Neural cell (in vitro differentiated cells): Measurements from ENCODE around the gene PPP2R5D. TPM values are rescaled to one million over a fixed set of nuclear protein-coding genes. Genes with fewer than 3 reads are reported as not detected.

Experiments used
- H2AFZ ChIP-seq: fragments of 200-600, 300-800 bp; sonication (generic), shearing (Covaris generic); 2 replicates; pipeline ENCODE4 v1.6.0; 2014; ENCODE audit warnings: low read depth, mild to moderate bottlenecking, antibody characterized with exemption, low read length, moderate library complexity
- H3F3A ChIP-seq: fragments of 200-600 bp; shearing (Covaris generic); 2 replicates; pipeline ENCODE4 v1.6.1; 2016; ENCODE audit warnings: mild to moderate bottlenecking, moderate library complexity, mixed read lengths, antibody characterized with exemption, low read length; ENCODE audit not compliant: insufficient read depth, poor library complexity, severe bottlenecking
- H3K27ac ChIP-seq: fragments of 200-600, 300-800 bp; sonication (generic), shearing (Covaris generic); 2 replicates; pipeline ENCODE4 v1.5.1; 2014; ENCODE audit warnings: mild to moderate bottlenecking, low read length, moderate library complexity
- H3K27me3 ChIP-seq: fragments of 300-800, 200-600 bp; sonication (generic), shearing (Covaris generic); 2 replicates; pipeline ENCODE4 v1.6.0; 2014; ENCODE audit warnings: mild to moderate bottlenecking, low read depth, low read length, moderate library complexity; ENCODE audit not compliant: insufficient read depth
- H3K36me3 ChIP-seq: fragments of 300-800, 200-600 bp; sonication (generic), shearing (Covaris generic); 2 replicates; pipeline ENCODE4 v1.5.1; 2014; ENCODE audit warnings: mild to moderate bottlenecking, antibody characterized with exemption, low read length, moderate library complexity; ENCODE audit not compliant: insufficient read depth
- H3K4me2 ChIP-seq: fragments of 300-800, 200-600 bp; sonication (generic), shearing (Covaris generic); 2 replicates; pipeline ENCODE4 v1.6.0; 2014; ENCODE audit warnings: mild to moderate bottlenecking, low read length
- H3K4me3 ChIP-seq: fragments of 300-800, 200-600 bp; sonication (generic), shearing (Covaris generic); 2 replicates; pipeline ENCODE4 v1.5.1; 2014; ENCODE audit warnings: mild to moderate bottlenecking, low read length, moderate library complexity
- H3K79me2 ChIP-seq: fragments of 200-600 bp; shearing (Covaris generic); replicated peaks from 2 replicates; pipeline ENCODE4 v1.6.0; 2014; ENCODE audit warnings: mild to moderate bottlenecking, low read length, moderate library complexity; ENCODE audit not compliant: insufficient read depth
- H3K9ac ChIP-seq: fragments of 300-800, 200-600 bp; sonication (generic), shearing (Covaris generic); 2 replicates; pipeline ENCODE4 v1.6.1; 2016; ENCODE audit warnings: mild to moderate bottlenecking, low read length, mixed read lengths
- H3K9me2 ChIP-seq: fragments of 200-600 bp; shearing (Covaris generic); 2 replicates; pipeline ENCODE4 v1.6.1; 2016; ENCODE audit warnings: mild to moderate bottlenecking, low read length, mixed read lengths; ENCODE audit not compliant: insufficient read depth
- H3K9me3 ChIP-seq: fragments of 200-600, 300-800 bp; sonication (generic), shearing (Covaris generic); 2 replicates; pipeline ENCODE4 v1.6.1; 2016; ENCODE audit warnings: mild to moderate bottlenecking, mixed run types, low read length, moderate library complexity, mixed read lengths
- H4K20me1 ChIP-seq: fragments of 200-600 bp; shearing (Covaris generic); 2 replicates; pipeline ENCODE4 v1.6.1; 2016; ENCODE audit warnings: mild to moderate bottlenecking, mixed run types; ENCODE audit not compliant: insufficient read depth
- EP300 ChIP-seq: fragments of 450-650 bp; conservative IDR thresholded peaks from 2 replicates; pipeline ENCODE4 v1.6.1; 2014; ENCODE audit warnings: antibody characterized with exemption, mild to moderate bottlenecking, moderate library complexity; ENCODE audit not compliant: poor library complexity, severe bottlenecking
- EZH2 ChIP-seq: fragments of 200-600, 300-800 bp; shearing (Covaris generic), sonication (generic); IDR thresholded peaks from 2 replicates; pipeline ENCODE4 v1.6.1; 2014; ENCODE audit warnings: antibody characterized with exemption, low read length, borderline replicate concordance, mild to moderate bottlenecking; ENCODE audit not compliant: insufficient read depth, poor library complexity, severe bottlenecking
- MXI1 ChIP-seq: fragments of 450-650 bp; conservative IDR thresholded peaks from 2 replicates; pipeline ENCODE4 v1.6.1; 2014; ENCODE audit warnings: antibody characterized with exemption, mild to moderate bottlenecking; ENCODE audit not compliant: poor library complexity, severe bottlenecking
- POLR2AphosphoS5 ChIP-seq: IDR thresholded peaks from 2 replicates; pipeline ENCODE4 v1.6.1; 2012
- RAD21 ChIP-seq: fragments of 450-650 bp; conservative IDR thresholded peaks from 2 replicates; pipeline ENCODE4 v1.6.1; 2014; ENCODE audit warnings: antibody characterized with exemption, mild to moderate bottlenecking, moderate library complexity
- REST ChIP-seq: IDR thresholded peaks from 2 replicates; pipeline ENCODE4 v1.6.1; 2012; ENCODE audit warnings: borderline replicate concordance
- SMC3 ChIP-seq: fragments of 450-650 bp; conservative IDR thresholded peaks from 2 replicates; pipeline ENCODE4 v1.6.1; 2014; ENCODE audit warnings: antibody characterized with exemption, mild to moderate bottlenecking, moderate library complexity; ENCODE audit not compliant: poor library complexity
- TAF1 ChIP-seq: IDR thresholded peaks from 2 replicates; pipeline ENCODE4 v1.6.1; 2012; ENCODE audit warnings: low read depth
- polyA plus RNA-seq: library from polyadenylated mRNA; depleted of rRNA; stranded (reverse); fragments of >200 nt; gene quantifications from 2 replicates; pipeline ENCODE4 v1.2.3, GENCODE V29; 2014
- TF ChIP-seq, protein P1 (sequence below): fragments of 450-650 bp; IDR thresholded peaks from 2 replicates; pipeline ENCODE4 v1.5.1; 2014; ENCODE audit warnings: antibody characterized with exemption, mild to moderate bottlenecking, moderate library complexity; ENCODE audit not compliant: poor library complexity, severe bottlenecking

PPP2R5D gene
- polyA plus RNA-seq, 1 donor from 2014 or later = 41.1 TPM

DNA sequence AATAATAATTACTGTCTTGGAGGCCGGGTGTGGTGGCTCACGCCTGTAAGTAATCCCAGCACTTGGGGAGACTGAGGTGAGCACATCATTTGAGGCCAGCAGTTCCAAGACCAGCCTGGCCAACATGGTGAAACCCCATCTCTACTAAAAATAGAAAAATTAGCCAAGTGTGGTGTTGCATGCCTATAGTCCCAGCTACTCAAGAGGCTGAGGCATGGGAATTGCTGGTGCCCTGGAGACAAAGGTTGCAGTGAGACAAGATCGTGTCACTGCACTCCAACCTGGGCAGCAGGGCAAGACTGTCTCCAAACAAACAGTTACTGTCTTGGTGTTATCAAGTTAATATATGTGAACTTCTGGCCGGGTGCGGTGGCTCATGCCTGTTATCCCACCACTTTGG lies 42.0 kb downstream of the PPP2R5D start:
- Histone ChIP-seq H3K9me3 (no peaks in the 10 kb centered on the region), H3K27me3 (no peaks in the 10 kb centered on the region), H3K4me2 (no peak overlapping the region), H3K36me3 (no peaks in the 10 kb centered on the region), H3K9me2 (no peaks in the 10 kb centered on the region), H3K4me3 (no peak overlapping the region), H3K27ac (no peak overlapping the region), H2AFZ (no peak overlapping the region), H3F3A (no peaks in the 10 kb centered on the region), H4K20me1 (no peaks in the 10 kb centered on the region), H3K9ac (no peak overlapping the region), H3K79me2 (peaks cover 9% of the 10 kb centered on the region)
- no peak for TF ChIP-seq TAF1
- no peak for TF ChIP-seq POLR2AphosphoS5
- no peak for TF ChIP-seq SMC3
- TF ChIP-seq EP300 = no peak
- TF ChIP-seq RAD21 = no peak
- TF ChIP-seq, protein P1, sequence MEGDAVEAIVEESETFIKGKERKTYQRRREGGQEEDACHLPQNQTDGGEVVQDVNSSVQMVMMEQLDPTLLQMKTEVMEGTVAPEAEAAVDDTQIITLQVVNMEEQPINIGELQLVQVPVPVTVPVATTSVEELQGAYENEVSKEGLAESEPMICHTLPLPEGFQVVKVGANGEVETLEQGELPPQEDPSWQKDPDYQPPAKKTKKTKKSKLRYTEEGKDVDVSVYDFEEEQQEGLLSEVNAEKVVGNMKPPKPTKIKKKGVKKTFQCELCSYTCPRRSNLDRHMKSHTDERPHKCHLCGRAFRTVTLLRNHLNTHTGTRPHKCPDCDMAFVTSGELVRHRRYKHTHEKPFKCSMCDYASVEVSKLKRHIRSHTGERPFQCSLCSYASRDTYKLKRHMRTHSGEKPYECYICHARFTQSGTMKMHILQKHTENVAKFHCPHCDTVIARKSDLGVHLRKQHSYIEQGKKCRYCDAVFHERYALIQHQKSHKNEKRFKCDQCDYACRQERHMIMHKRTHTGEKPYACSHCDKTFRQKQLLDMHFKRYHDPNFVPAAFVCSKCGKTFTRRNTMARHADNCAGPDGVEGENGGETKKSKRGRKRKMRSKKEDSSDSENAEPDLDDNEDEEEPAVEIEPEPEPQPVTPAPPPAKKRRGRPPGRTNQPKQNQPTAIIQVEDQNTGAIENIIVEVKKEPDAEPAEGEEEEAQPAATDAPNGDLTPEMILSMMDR = no peak
- TF ChIP-seq EZH2 = no peak

- H3K27ac ChIP-seq = no peak overlapping the region
- H3K4me2 ChIP-seq = no peak overlapping the region
- no peaks in the 10 kb centered on the region for H3K9me2 ChIP-seq
- H3K9me3 ChIP-seq = no peaks in the 10 kb centered on the region
- no peaks in the 10 kb centered on the region for H3K79me2 ChIP-seq
- H3K4me3 ChIP-seq = no peak overlapping the region
- no peaks in the 10 kb centered on the region for H3F3A ChIP-seq
- H3K36me3 ChIP-seq = no peaks in the 10 kb centered on the region
- TF ChIP-seq TAF1 = no peak
- TF ChIP-seq SMC3 = no peak
- no peaks in the 10 kb centered on the region for H4K20me1 ChIP-seq
- H2AFZ ChIP-seq = no peak overlapping the region
- no peaks in the 10 kb centered on the region for H3K27me3 ChIP-seq
- no peak overlapping the region for H3K9ac ChIP-seq
Measured at GRCh38 chr6:43029120-43029519, 44.8 kb downstream of the PPP2R5D start.

DNA sequence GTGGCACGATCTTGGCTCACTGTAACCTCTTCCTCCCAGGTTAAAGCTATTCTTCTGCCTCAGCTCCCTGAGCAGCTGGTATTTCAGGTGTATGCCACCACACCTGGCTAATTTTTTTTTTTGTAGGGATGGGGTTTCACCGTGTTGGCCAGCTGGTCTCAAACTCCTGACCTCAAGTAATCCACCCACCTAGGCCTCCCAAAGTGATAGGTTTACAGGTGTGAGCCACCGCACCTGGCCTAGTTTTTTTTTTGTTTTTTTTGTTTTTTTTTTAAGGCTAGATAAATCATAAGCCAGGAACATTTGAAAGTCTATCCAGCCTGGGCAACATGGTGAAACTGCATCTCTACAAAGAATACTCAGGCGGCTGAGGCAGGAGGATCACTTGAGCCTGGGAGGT lies 48.0 kb downstream of the PPP2R5D start:
- H3K4me2 ChIP-seq = no peak overlapping the region
- no peaks in the 10 kb centered on the region for H3K27me3 ChIP-seq
- H3K79me2 ChIP-seq = no peaks in the 10 kb centered on the region
- no peak overlapping the region for H3K9ac ChIP-seq
- H3K27ac ChIP-seq = no peak overlapping the region
- no peaks in the 10 kb centered on the region for H4K20me1 ChIP-seq
- H3K4me3 ChIP-seq = no peak overlapping the region
- H3K9me3 ChIP-seq = no peaks in the 10 kb centered on the region
- no peaks in the 10 kb centered on the region for H3K36me3 ChIP-seq
- no peak overlapping the region for H2AFZ ChIP-seq
- TF ChIP-seq EZH2 = no peak
- TF ChIP-seq SMC3 = no peak
- TF ChIP-seq POLR2AphosphoS5 = no peak
- no peak for TF ChIP-seq TAF1
- no peak for TF ChIP-seq EP300
- TF ChIP-seq, protein P1 = no peak
- no peak for TF ChIP-seq REST
- no peak for TF ChIP-seq MXI1
- TF ChIP-seq RAD21 = no peak
- no peaks in the 10 kb centered on the region for H3F3A ChIP-seq
- no peaks in the 10 kb centered on the region for H3K9me2 ChIP-seq
